Measurements from ENCODE around the gene HHIP. TPM values are rescaled to one million over a fixed set of nuclear protein-coding genes. Genes with fewer than 3 reads are reported as not detected.

HHIP gene
- total RNA-seq, 1 donor from 2014 or later = 0.25 TPM

- TF ChIP-seq CTCF (IDR thresholded peaks at IDR 0.05) (no peak), POLR2AphosphoS5 (IDR thresholded peaks at IDR 0.05; ENCODE audit: insufficient read depth in 1 of 2, low read depth in 1 of 2) (no peak), POLR2A (IDR thresholded peaks at IDR 0.05) (no peak)
- no peak overlapping the region for H3K4me3 ChIP-seq
These were observed 8.0 kb downstream of the HHIP start for GRCh38 chr4:144653781-144654545.

GRCh38 chr4:144655491-144655890, 9.5 kb downstream of the HHIP start:
- H3K36me3 ChIP-seq = no peaks in the 10 kb centered on the region
- no peak for TF ChIP-seq CTCF (IDR thresholded peaks at IDR 0.05)
- no peak for TF ChIP-seq POLR2A (IDR thresholded peaks at IDR 0.05)
- no peak for TF ChIP-seq POLR2AphosphoS5 (IDR thresholded peaks at IDR 0.05; ENCODE audit: insufficient read depth in 1 of 2, low read depth in 1 of 2)
- no peaks in the 10 kb centered on the region for H3K27me3 ChIP-seq
- DNase-seq (ENCODE audit: extremely low spot score in 2 of 2) = no peak
- intact Hi-C loops (cut with DNase I) = no loop called here
- no peaks in the 10 kb centered on the region for H3K9me3 ChIP-seq
- H3K4me3 ChIP-seq = no peak overlapping the region
- H3K4me1 ChIP-seq = no peaks in the 10 kb centered on the region
- H3K27ac ChIP-seq = no peak overlapping the region

More at GRCh38 chr4:144653781-144654545, 8.0 kb downstream of the HHIP start:
- Histone ChIP-seq H3K4me1 (no peaks in the 10 kb centered on the region), H3K27ac (no peak overlapping the region), H3K9me3 (no peaks in the 10 kb centered on the region), H3K27me3 (no peaks in the 10 kb centered on the region), H3K36me3 (no peaks in the 10 kb centered on the region)
- no peak for DNase-seq (ENCODE audit: extremely low spot score in 2 of 2)
- intact Hi-C loops (cut with DNase I) = no loop called here

GRCh38 chr4:144656850-144657249, 10.9 kb downstream of the HHIP start:
- Histone ChIP-seq H3K9me3 (no peaks in the 10 kb centered on the region), H3K36me3 (no peaks in the 10 kb centered on the region), H3K27me3 (no peaks in the 10 kb centered on the region), H3K27ac (no peak overlapping the region), H3K4me1 (no peaks in the 10 kb centered on the region), H3K4me3 (no peak overlapping the region)
- TF ChIP-seq POLR2AphosphoS5 (IDR thresholded peaks at IDR 0.05; ENCODE audit: insufficient read depth in 1 of 2, low read depth in 1 of 2) = no peak
- TF ChIP-seq CTCF (IDR thresholded peaks at IDR 0.05) = no peak
- TF ChIP-seq POLR2A (IDR thresholded peaks at IDR 0.05) = no peak
- DNase-seq (ENCODE audit: extremely low spot score in 2 of 2) = no peak
- intact Hi-C loops (cut with DNase I) = no loop called here

GRCh38 chr4:144658015-144658567, 12.1 kb downstream of the HHIP start:
- DNase-seq (ENCODE audit: extremely low spot score in 2 of 2) = no peak
- intact Hi-C loops (cut with DNase I) = no loop called here

More at GRCh38 chr4:144658015-144658567, 12.1 kb downstream of the HHIP start:
- Histone ChIP-seq H3K27me3 (no peaks in the 10 kb centered on the region), H3K36me3 (no peaks in the 10 kb centered on the region), H3K27ac (no peak overlapping the region), H3K4me1 (no peaks in the 10 kb centered on the region), H3K9me3 (no peaks in the 10 kb centered on the region), H3K4me3 (no peak overlapping the region)
- TF ChIP-seq POLR2AphosphoS5 (IDR thresholded peaks at IDR 0.05; ENCODE audit: insufficient read depth in 1 of 2, low read depth in 1 of 2) (no peak), POLR2A (IDR thresholded peaks at IDR 0.05) (no peak), CTCF (IDR thresholded peaks at IDR 0.05) (no peak)
